HG03196 (cell line): ENCODE results near the gene GNG4.
"Not testable (repeated sequence)": the region's sequence is repeated elsewhere in the genome, so short reads cannot be mapped to it uniquely, and the experiment has no call there.

Experiments
- ATAC-seq: cut with Tn5 transposase; IDR thresholded peaks from one replicate; pipeline ENCODE4 v1.9.1; 2021; ENCODE audit not compliant: unreplicated experiment

The GNG4 gene

DNA sequence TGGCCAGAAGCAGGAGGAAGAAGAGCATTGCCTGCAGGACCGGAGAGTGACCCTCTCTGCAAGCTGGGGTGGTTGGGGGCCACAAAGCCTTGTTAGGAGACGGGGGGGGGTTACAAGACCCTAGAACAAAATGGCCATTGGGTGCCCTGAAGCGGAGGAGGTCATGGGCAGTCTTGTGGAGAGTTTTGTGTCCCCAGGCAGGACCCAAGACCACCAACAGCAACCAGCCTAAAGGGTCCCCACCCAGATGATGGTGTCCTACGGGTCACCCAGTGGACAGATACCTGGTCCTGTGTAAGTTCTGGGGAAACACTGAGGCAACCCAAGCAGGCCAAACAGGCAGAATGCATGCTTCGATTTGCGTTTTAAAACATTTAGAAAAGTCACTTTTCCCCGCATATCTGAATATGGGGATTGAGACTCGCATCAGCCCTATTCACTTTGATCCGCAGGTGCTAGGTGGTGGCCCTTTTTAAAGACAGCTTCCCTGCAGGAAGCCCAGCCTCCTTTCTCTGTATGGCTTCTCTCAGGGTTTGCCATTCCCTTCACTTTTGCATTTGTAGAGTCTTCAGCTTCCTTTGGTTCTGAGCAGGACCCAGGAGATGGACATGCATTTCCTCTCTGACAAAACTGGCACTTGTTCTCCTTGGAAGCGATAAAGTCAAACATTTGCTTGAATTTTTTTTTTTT, 21.1 kb downstream of the GNG4 start:
- ATAC-seq = no peak

GRCh38 chr1:235625831-235626230, 23.8 kb downstream of the GNG4 start:
- no peak for ATAC-seq

- ATAC-seq = no peak
These were observed 24.2 kb downstream of the GNG4 start for GRCh38 chr1:235625340-235625739.

GRCh38 chr1:235624721-235625333, 24.8 kb downstream of the GNG4 start:
- no peak for ATAC-seq

GRCh38 chr1:235622936-235623779, 26.4 kb downstream of the GNG4 start:
- no peak for ATAC-seq

DNA sequence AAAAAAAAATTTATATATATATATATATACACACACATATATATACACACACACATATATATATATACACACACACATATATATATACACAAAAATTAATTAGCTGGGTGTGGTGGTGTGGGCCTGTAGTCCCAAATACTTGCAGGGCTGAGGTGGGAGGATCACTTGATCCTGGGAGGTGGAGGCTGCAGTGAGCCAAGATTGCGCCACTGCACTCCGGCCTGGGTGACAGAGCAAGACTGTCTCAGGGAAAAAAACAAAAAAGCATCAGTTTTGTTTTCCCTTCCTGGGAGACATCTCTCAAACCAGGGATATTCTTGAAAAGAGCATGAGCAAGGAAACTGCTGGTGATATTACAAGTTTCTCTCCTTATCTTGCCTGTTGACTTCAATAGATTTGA, 30.4 kb downstream of the GNG4 start:
- not testable (repeated sequence) for ATAC-seq

DNA sequence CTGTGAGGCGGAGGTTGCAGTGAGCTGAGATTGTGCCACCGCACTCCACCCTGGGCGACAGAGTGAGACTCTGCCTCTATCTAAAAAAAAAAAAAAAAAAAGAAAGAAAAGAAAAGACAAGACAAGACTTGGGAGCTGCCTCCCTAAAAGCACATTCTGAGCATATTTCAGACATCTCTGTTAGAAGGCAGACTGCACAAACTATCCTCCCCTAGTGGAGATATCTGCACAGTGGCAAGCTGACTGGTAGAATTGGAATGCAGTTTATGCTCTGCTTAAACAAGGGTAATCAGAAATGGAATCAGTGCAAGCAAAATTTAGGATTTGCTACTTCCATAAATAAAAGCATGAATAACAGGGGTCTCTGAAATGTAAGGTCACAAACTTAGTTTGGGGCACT, 31.8 kb downstream of the GNG4 start:
- no peak for ATAC-seq

DNA sequence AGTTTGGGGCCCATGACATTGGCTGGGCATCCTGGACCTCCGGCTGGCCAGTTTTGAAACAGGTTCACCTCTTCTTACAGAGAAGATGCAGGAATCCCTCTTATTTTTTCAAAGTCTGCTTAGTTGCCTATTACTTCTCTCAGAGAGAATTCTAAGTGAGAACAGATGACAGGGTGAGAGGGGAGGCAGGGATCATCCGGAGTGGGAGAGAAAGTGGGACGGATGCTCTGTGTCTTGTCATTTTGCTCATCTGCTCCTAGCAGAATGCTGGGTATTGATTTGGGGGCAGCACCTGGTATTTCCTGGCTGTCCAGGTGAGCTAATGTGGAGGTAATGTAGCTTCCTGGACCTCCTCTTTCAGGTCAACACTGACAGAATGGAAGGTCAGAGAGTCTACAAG, 32.4 kb downstream of the GNG4 start:
- ATAC-seq = no peak

DNA sequence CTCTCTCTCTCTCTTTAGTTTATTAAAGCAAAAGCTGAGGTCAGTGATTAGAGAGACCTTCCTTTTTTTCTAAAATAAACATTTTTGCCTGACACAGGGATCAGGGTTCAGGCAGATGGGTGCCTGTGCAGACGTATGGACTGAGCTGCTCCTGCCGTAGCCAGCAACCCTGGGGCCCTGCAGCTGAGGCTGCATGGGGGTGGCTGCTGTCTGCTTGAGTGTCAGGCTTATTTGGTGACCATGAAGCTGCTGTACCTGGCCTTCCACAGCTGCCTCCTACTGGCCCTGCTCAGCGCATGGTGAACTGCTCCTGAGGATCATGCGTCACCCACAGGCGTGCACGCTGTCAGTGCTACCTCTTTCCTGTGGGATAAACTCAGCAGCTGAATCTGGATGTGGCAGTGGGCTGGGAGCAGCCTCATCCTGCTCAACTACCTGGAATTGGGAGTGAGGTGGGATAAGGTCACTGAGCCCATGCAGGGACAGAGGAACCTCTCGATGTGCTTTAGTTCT, 35.1 kb downstream of the GNG4 start:
- ATAC-seq = no peak

DNA sequence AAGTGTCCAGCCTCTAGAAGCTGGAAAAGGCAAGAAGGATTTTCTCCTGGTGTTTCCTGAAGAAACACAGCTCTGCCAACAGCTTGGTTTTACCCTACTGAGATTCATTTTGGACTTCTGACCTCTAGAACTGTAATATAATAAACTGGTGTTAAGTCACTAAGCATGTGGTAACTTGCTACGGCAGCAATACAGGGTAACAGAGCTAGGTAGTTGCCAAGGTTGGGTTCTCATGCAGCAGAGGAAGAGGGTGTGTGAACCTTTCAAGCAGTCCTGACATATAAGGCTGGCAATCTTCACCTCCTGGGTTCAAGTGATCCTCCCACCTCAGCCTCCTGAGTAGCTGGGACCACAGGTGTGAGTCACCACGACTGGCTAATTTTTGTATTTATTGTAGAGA, 36.0 kb downstream of the GNG4 start:
- no peak for ATAC-seq

DNA sequence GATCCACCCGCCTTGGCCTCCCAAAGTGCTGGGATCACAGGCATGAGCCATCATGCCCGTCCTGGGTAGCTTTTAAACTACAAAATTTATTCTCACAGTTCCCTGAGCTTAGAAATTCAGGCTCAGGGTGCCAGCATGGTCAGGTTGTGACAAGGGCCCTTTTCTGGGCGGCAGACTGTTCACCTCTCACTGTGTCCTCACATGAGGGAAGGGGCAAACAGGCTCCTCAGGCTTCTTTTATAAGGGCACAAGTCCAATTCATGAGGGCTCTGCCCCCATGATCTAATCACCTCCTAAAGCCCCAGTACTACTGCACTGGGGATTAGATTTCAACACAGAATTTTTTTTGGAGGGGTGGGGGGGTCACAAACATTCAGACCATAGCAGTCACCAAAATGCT, 36.8 kb downstream of the GNG4 start:
- no peak for ATAC-seq

GRCh38 chr1:235610157-235610556, 39.4 kb downstream of the GNG4 start:
- no peak for ATAC-seq

DNA sequence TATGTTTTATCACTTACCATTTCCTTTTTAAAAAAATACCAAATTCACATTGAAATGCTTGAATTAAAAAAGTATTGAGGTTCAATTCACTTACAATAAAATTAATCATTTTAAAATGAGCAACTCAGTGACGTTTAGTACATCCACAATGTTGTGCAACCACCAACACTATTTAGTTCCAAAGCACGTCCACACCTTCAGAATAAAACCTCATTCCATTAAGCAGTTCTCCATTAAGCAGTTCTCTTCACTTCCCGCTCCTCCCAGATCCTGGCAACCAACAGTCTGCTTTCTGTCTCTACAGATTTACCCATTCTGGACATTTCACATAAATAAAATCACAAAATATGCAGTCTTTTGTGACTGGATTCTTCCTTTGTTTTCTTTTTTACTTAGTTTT, 41.3 kb downstream of the GNG4 start:
- no peak for ATAC-seq

DNA sequence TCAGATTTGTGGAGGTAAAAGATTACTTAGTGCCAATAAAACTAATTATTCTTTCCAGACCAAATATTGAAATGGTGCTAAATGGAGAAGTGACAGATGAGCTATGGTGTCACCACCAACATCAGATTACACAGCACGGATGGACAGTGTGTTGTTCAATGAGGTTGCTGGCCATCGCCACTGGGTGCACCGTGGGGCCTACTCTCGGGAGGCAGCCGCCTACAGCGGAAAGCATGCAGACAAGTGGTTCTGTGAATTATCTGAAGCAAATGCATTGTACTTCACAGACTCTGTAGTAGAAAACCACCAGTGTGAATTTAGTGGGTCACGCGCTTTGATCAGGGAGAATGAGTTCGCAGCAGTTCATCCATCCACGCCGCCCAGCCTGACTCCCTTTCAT, 42.3 kb downstream of the GNG4 start:
- ATAC-seq = no peak

GRCh38 chr1:235601104-235601503, 48.5 kb downstream of the GNG4 start:
- ATAC-seq = no peak

DNA sequence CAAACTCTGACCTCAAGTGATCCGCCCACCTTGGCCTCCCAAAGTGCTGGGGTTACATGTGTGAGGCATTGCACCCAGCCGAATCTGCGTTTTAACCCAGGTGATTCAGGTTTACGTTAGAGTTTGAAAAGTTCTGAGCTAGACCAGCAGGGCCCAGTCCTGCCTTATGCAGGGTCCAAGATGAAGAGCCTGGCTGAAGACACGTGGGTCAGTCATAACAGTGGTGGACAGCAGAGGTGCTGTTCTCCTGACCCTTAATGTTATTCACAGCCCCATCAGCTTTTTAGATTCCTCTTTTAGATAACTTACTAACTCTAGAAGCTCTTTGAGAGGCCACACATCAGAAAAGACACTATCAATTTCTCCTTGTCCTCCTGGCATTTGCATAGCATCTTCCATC, 50.0 kb downstream of the GNG4 start:
- ATAC-seq = no peak

DNA sequence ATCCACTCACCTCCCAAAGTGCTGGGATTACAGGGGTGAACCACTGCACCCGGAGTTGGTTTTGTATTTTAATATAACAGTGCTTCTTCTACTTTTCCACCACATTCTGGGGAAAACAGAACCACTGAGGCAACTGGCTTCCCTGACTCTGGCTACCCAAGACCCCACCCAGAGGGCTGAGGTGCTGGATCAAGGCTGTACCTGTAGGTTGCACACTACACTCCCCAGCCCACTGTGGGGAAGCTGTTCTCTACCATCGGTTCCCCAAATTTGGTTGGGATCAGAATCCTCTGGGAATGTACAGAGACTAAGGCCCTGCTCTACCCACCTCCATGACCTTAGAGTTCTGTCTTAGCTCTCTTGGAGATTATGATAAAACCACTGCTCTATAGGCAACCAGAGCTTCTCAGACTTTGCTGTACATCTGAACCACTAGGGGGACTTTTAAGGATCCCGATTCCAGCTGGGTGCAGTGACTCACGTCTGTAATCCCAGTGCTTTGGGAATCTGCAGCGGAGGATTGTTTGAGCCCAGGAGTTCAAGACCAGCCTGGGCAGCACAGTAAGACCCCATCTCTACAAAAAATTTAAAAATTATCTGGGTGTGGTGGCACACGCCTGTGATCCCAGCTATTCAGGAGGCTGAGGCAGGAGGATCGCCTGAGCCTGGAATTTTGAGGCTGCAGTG, 51.6 kb downstream of the GNG4 start:
- ATAC-seq = no peak

- ATAC-seq = no peak
These were observed 54.5 kb downstream of the GNG4 start for GRCh38 chr1:235595079-235595478.

- ATAC-seq = not testable (repeated sequence)
These were observed 55.2 kb downstream of the GNG4 start for GRCh38 chr1:235594281-235594895.

DNA sequence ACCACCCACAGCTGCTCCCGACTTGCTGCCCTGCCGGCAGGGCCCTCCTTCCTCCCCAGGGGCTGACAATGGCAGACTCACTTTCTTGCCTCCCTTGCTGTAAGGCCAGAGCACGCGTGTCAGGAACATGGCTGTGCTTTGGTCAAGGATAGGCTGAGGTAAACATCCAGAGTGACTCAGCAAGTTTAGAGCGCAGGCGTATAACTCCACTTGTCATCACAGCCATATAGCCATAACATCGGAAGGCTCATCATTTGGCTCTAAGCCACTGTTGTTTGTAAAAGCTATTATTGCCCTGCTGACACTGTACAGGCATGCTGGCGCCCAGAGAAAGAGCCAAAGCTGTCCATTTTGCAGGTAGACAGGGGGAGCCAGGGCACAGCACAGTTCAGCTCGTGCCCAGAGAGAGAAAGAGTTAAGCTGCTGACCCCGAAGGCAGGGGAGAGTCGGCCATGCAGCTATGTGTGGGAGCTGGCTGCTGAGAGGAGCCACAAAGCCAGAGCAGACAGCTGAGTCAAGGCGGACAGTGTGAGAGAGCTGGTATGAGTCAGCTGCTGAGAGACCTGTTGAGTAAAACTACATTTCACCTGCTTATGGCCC, 60.6 kb downstream of the GNG4 start:
- no peak for ATAC-seq
